ENCODE measurements around the gene INPP4B.

The INPP4B gene

DNA sequence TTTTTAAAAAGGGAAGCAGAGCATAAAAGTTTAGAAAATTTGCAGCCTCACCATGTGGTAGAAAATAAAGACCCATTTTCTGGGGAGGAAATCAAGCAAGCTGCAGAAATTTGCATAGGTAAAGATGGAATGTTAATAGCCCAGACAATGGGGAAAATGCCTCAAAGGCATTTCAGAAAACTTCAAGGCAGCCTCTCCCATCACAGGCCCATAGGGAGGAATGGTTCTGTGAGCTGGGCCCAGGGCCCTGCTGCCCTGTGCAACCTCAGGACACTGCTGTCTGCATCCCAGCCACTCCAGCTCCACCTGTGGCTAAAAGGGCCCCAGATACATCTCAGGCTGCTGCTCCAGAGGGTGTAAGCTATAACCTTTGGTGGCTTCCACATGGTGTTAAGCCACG lies 137.9 kb downstream of the INPP4B start:
- H3K79me1 ChIP-seq (ENCODE audit: low read length): no peaks in the 10 kb centered on the region
- H2BK120ac ChIP-seq (ENCODE audit: low read depth, low read length): no peak overlapping the region
- no peak overlapping the region for H2BK15ac ChIP-seq (replicated peaks; ENCODE audit: low read depth)
- no peaks in the 10 kb centered on the region for H3K27me3 ChIP-seq (ENCODE audit: insufficient read depth, low read length, poor library complexity)
- no peak overlapping the region for H3K56ac ChIP-seq (ENCODE audit: low read length)
- H3K9ac ChIP-seq (ENCODE audit: low read length): no peak overlapping the region
- H3K4me1 ChIP-seq (ENCODE audit: control insufficient read depth, low read depth, low read length): no peaks in the 10 kb centered on the region
- H3K79me2 ChIP-seq (ENCODE audit: control insufficient read depth, insufficient read depth, low read length): no peaks in the 10 kb centered on the region
- H3K18ac ChIP-seq (ENCODE audit: low read length): no peak overlapping the region
- H3K36me3 ChIP-seq (ENCODE audit: control insufficient read depth, insufficient read depth, low read length): no peaks in the 10 kb centered on the region
- H3K23ac ChIP-seq (ENCODE audit: low read length): no peak overlapping the region
- no peak overlapping the region for H3K4ac ChIP-seq (ENCODE audit: low read depth, low read length)
- H4K5ac ChIP-seq (ENCODE audit: low read length): no peak overlapping the region
- DNase-seq: peak; percentile 29
- no CpG with 5 or more reads among the region's 1 CpG for WGBS (ENCODE audit: extremely low coverage, insufficient coverage, low lambda C conversion rate)
- H3K27ac ChIP-seq (ENCODE audit: low read depth, low read length): no peak overlapping the region
- H4K8ac ChIP-seq (ENCODE audit: low read depth, low read length): no peak overlapping the region
- H3K4me3 ChIP-seq (ENCODE audit: low read length): no peak overlapping the region
- no peak overlapping the region for H2AK5ac ChIP-seq (ENCODE audit: low read length)
- H3K4me2 ChIP-seq (ENCODE audit: low read length): no peak overlapping the region
- H2BK5ac ChIP-seq (ENCODE audit: low read length): no peak overlapping the region

DNA sequence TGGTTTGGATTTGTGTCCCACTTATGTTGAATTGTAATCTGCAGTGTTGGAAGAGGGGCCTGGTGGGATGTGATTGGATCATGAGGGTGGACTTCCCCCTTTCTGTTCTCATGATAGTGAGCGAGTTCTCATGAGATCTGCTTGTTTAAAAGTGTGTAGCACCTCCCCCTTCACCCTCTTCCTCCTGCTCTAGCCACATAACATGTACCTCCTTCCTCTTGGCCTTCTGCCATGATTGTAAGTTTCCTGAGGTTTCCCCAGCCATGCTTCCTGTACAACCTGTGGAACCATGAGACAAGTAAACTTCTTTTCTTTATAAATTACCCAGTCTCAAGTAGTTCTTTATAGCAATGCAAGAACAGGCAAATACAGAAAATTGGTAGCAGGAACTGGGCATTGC lies 138.7 kb downstream of the INPP4B start:
- H3K4me2 ChIP-seq (ENCODE audit: low read length): no peak overlapping the region

DNA sequence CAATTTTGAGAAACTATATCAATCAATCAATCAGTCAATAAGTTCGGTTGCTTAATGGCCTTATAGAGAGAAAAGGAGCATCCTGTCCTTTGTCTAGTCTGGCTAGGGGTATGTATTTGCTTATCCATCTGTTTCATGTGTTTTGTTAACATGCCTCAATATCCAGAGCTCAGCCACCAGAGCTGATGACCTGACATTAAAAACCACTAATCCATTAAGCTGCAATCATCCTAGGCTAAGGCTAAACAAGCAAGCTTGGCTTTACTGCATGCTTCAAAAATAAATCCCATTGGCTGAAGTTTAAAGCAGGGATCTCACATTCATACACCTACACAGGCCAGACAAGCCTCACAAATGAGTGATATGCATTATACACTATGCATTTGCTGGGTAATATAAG lies 139.7 kb downstream of the INPP4B start:
- Histone ChIP-seq H3K27ac (ENCODE audit: low read depth, low read length) (no peak overlapping the region), H3K56ac (ENCODE audit: low read length) (no peak overlapping the region), H3K79me1 (ENCODE audit: low read length) (no peaks in the 10 kb centered on the region), H3K4me3 (ENCODE audit: low read length) (no peak overlapping the region), H2BK15ac (replicated peaks; ENCODE audit: low read depth) (no peak overlapping the region), H3K18ac (ENCODE audit: low read length) (no peak overlapping the region), H3K36me3 (ENCODE audit: control insufficient read depth, insufficient read depth, low read length) (no peaks in the 10 kb centered on the region), H2BK120ac (ENCODE audit: low read depth, low read length) (no peak overlapping the region), H2BK5ac (ENCODE audit: low read length) (no peak overlapping the region), H3K4ac (ENCODE audit: low read depth, low read length) (no peak overlapping the region), H4K8ac (ENCODE audit: low read depth, low read length) (no peak overlapping the region), H4K5ac (ENCODE audit: low read length) (no peak overlapping the region), H3K23ac (ENCODE audit: low read length) (no peak overlapping the region), H3K4me2 (ENCODE audit: low read length) (no peak overlapping the region), H3K4me1 (ENCODE audit: control insufficient read depth, low read depth, low read length) (no peaks in the 10 kb centered on the region), H3K9ac (ENCODE audit: low read length) (no peak overlapping the region), H2AK5ac (ENCODE audit: low read length) (no peak overlapping the region), H3K27me3 (ENCODE audit: insufficient read depth, low read length, poor library complexity) (no peaks in the 10 kb centered on the region), H3K79me2 (ENCODE audit: control insufficient read depth, insufficient read depth, low read length) (no peaks in the 10 kb centered on the region)
- DNase-seq: no peak
- no CpG with 5 or more reads among the region's 1 CpG for WGBS (ENCODE audit: extremely low coverage, insufficient coverage, low lambda C conversion rate)

More for the DNA sequence above, 138.7 kb downstream of the INPP4B start:
- Histone ChIP-seq H2BK5ac (ENCODE audit: low read length) (no peak overlapping the region), H2AK5ac (ENCODE audit: low read length) (no peak overlapping the region), H3K79me1 (ENCODE audit: low read length) (no peaks in the 10 kb centered on the region), H3K18ac (ENCODE audit: low read length) (no peak overlapping the region), H4K8ac (ENCODE audit: low read depth, low read length) (no peak overlapping the region), H3K79me2 (ENCODE audit: control insufficient read depth, insufficient read depth, low read length) (no peaks in the 10 kb centered on the region), H2BK120ac (ENCODE audit: low read depth, low read length) (no peak overlapping the region), H3K27ac (ENCODE audit: low read depth, low read length) (no peak overlapping the region), H4K5ac (ENCODE audit: low read length) (no peak overlapping the region), H3K4ac (ENCODE audit: low read depth, low read length) (no peak overlapping the region), H3K23ac (ENCODE audit: low read length) (no peak overlapping the region), H2BK15ac (replicated peaks; ENCODE audit: low read depth) (no peak overlapping the region), H3K4me1 (ENCODE audit: control insufficient read depth, low read depth, low read length) (no peaks in the 10 kb centered on the region), H3K27me3 (ENCODE audit: insufficient read depth, low read length, poor library complexity) (no peaks in the 10 kb centered on the region), H3K4me3 (ENCODE audit: low read length) (no peak overlapping the region), H3K36me3 (ENCODE audit: control insufficient read depth, insufficient read depth, low read length) (no peaks in the 10 kb centered on the region), H3K9ac (ENCODE audit: low read length) (no peak overlapping the region), H3K56ac (ENCODE audit: low read length) (no peak overlapping the region)
- no CpG with 5 or more reads among the region's 1 CpG for WGBS (ENCODE audit: extremely low coverage, insufficient coverage, low lambda C conversion rate)
- no peak for DNase-seq

DNA sequence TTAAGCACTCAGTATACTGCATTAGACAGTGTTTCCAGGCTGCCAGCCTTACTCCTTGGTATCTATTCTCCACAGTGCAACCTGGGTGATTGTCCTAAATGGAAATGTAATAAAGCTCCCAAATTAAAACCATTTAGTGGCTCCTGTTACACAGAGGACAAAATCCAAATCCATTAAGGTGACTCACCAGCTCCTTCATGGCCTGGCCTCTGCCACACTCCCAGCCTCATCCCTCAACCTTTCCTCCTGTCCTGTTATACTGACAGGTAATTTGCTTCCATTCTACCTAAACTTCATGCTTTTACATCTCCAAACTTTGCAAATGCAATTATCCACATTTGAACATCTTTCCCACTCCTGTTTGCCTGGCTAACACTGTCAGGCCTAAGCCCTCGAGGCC lies 140.3 kb downstream of the INPP4B start:
- Histone ChIP-seq H3K4ac (ENCODE audit: low read depth, low read length) (no peak overlapping the region), H2AK5ac (ENCODE audit: low read length) (no peak overlapping the region), H4K5ac (ENCODE audit: low read length) (no peak overlapping the region), H2BK15ac (replicated peaks; ENCODE audit: low read depth) (no peak overlapping the region), H3K27ac (ENCODE audit: low read depth, low read length) (no peak overlapping the region), H3K79me1 (ENCODE audit: low read length) (no peaks in the 10 kb centered on the region), H3K79me2 (ENCODE audit: control insufficient read depth, insufficient read depth, low read length) (no peaks in the 10 kb centered on the region), H3K18ac (ENCODE audit: low read length) (no peak overlapping the region), H2BK5ac (ENCODE audit: low read length) (no peak overlapping the region), H3K4me2 (ENCODE audit: low read length) (no peak overlapping the region), H2BK120ac (ENCODE audit: low read depth, low read length) (no peak overlapping the region), H3K27me3 (ENCODE audit: insufficient read depth, low read length, poor library complexity) (no peaks in the 10 kb centered on the region), H3K56ac (ENCODE audit: low read length) (no peak overlapping the region), H4K8ac (ENCODE audit: low read depth, low read length) (no peak overlapping the region), H3K4me3 (ENCODE audit: low read length) (no peak overlapping the region), H3K9ac (ENCODE audit: low read length) (no peak overlapping the region), H3K4me1 (ENCODE audit: control insufficient read depth, low read depth, low read length) (no peaks in the 10 kb centered on the region), H3K36me3 (ENCODE audit: control insufficient read depth, insufficient read depth, low read length) (no peaks in the 10 kb centered on the region), H3K23ac (ENCODE audit: low read length) (no peak overlapping the region)
- WGBS (ENCODE audit: extremely low coverage, insufficient coverage, low lambda C conversion rate): no CpG with 5 or more reads among the region's 1 CpG
- DNase-seq: no peak

DNA sequence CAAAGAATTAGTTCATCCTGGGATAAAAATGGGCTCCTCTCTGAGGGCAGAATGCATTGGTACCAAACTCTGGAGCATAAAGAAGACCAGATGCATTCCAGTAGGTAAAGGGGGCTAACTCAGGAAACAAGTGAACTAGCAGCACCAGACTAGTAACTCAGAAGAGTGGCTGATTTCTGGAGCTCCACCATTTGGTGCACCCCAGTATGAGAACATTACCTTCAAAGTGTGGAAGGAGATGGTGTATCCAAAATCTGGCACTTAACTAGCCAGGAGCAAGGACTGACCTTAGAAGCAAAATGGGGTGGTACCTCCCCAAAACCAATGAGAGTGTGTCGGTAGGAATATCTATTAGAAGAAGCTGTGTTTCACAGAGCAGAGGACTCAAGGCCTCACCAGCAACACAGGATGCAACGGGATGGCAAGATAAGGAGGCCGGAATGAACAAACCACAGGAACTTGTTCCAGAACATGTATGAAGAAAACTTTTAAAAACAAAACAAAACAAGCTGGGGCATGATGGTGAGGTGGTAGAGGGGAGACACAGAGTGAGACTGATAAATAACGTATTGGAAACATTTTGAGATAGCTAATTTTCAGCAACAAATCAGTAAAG lies 142.3 kb downstream of the INPP4B start:
- no CpG with 5 or more reads among the region's 4 CpGs for WGBS (ENCODE audit: extremely low coverage, insufficient coverage, low lambda C conversion rate)
- DNase-seq: no peak
- no peak overlapping the region for H2AK5ac ChIP-seq (ENCODE audit: low read length)

DNA sequence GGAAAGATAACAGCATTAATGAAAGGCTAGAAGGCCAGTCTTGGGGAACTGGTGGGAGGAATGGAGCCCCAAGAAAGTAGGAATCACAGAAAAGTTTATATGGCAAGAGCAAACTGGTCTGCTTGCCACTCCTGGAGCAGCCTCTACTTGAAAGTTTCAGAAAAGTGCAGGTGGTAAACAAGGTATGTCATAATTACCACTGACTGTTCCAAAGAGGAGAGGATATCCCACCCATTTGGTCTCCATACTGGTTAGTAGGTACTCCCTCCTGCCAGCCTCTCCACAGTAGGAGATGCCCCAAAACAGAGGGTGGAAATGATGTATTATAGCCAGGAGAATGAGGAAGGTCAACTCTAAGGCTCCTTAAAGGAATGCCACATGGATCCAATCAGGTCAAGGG lies 145.1 kb downstream of the INPP4B start:
- H3K79me2 ChIP-seq (ENCODE audit: control insufficient read depth, insufficient read depth, low read length): no peaks in the 10 kb centered on the region
- H3K56ac ChIP-seq (ENCODE audit: low read length): no peak overlapping the region
- H3K79me1 ChIP-seq (ENCODE audit: low read length): no peaks in the 10 kb centered on the region
- H2BK15ac ChIP-seq (replicated peaks; ENCODE audit: low read depth): no peak overlapping the region
- H3K4ac ChIP-seq (ENCODE audit: low read depth, low read length): no peak overlapping the region
- no peak overlapping the region for H2AK5ac ChIP-seq (ENCODE audit: low read length)
- H3K27ac ChIP-seq (ENCODE audit: low read depth, low read length): no peak overlapping the region
- no peak overlapping the region for H3K4me2 ChIP-seq (ENCODE audit: low read length)
- no peak overlapping the region for H3K9ac ChIP-seq (ENCODE audit: low read length)
- H2BK120ac ChIP-seq (ENCODE audit: low read depth, low read length): no peak overlapping the region
- no peak for DNase-seq
- no peak overlapping the region for H3K18ac ChIP-seq (ENCODE audit: low read length)
- H2BK5ac ChIP-seq (ENCODE audit: low read length): no peak overlapping the region
- no peaks in the 10 kb centered on the region for H3K4me1 ChIP-seq (ENCODE audit: control insufficient read depth, low read depth, low read length)
- no peak overlapping the region for H4K5ac ChIP-seq (ENCODE audit: low read length)
- H3K36me3 ChIP-seq (ENCODE audit: control insufficient read depth, insufficient read depth, low read length): no peaks in the 10 kb centered on the region
- no peak overlapping the region for H3K4me3 ChIP-seq (ENCODE audit: low read length)
- H4K8ac ChIP-seq (ENCODE audit: low read depth, low read length): no peak overlapping the region
- H3K27me3 ChIP-seq (ENCODE audit: insufficient read depth, low read length, poor library complexity): no peaks in the 10 kb centered on the region
- no peak overlapping the region for H3K23ac ChIP-seq (ENCODE audit: low read length)

More for the DNA sequence above, 142.3 kb downstream of the INPP4B start:
- Histone ChIP-seq H4K8ac (ENCODE audit: low read depth, low read length) (no peak overlapping the region), H3K79me2 (ENCODE audit: control insufficient read depth, insufficient read depth, low read length) (no peaks in the 10 kb centered on the region), H4K5ac (ENCODE audit: low read length) (no peak overlapping the region), H3K79me1 (ENCODE audit: low read length) (no peaks in the 10 kb centered on the region), H2BK120ac (ENCODE audit: low read depth, low read length) (no peak overlapping the region), H2BK5ac (ENCODE audit: low read length) (no peak overlapping the region), H3K4me3 (ENCODE audit: low read length) (no peak overlapping the region), H3K27ac (ENCODE audit: low read depth, low read length) (no peak overlapping the region), H3K23ac (ENCODE audit: low read length) (no peak overlapping the region), H3K9ac (ENCODE audit: low read length) (no peak overlapping the region), H3K18ac (ENCODE audit: low read length) (no peak overlapping the region), H2BK15ac (replicated peaks; ENCODE audit: low read depth) (no peak overlapping the region), H3K36me3 (ENCODE audit: control insufficient read depth, insufficient read depth, low read length) (no peaks in the 10 kb centered on the region), H3K4me2 (ENCODE audit: low read length) (no peak overlapping the region), H3K4me1 (ENCODE audit: control insufficient read depth, low read depth, low read length) (no peaks in the 10 kb centered on the region), H3K27me3 (ENCODE audit: insufficient read depth, low read length, poor library complexity) (no peaks in the 10 kb centered on the region), H3K56ac (ENCODE audit: low read length) (no peak overlapping the region), H3K4ac (ENCODE audit: low read depth, low read length) (no peak overlapping the region)
